Erythroblast (primary cell): ENCODE results near the gene PDLIM4.

ENCODE experiments used
- GATA1 ChIP-seq: IDR thresholded peaks from 2 replicates; pipeline ENCODE4 v1.6.1; 2011; ENCODE audit warnings: low read depth, mild to moderate bottlenecking, control low read depth, low read length, moderate library complexity
- POLR2A ChIP-seq: IDR thresholded peaks from 2 replicates; pipeline ENCODE4 v1.6.1; 2011; ENCODE audit warnings: mild to moderate bottlenecking, low read length

- TF ChIP-seq POLR2A: no peak
- no peak for TF ChIP-seq GATA1
Measured at GRCh38 chr5:132210944-132211343, 46.6 kb upstream of the PDLIM4 start.
